IPS-18c (cell line): Measurements from ENCODE around the gene SPATA2.

Source experiments
- H3K4me3 ChIP-seq: 2 replicates; pipeline ENCODE4 v1.7.0; 2013; ENCODE audit warnings: low read depth, mild to moderate bottlenecking, low read length, moderate library complexity; ENCODE audit not compliant: insufficient read depth
- H3K9me3 ChIP-seq: one replicate; pipeline ENCODE4 v1.6.1; 2013; ENCODE audit warnings: mild to moderate bottlenecking, low read length, moderate library complexity; ENCODE audit not compliant: control insufficient read depth, insufficient read depth

SPATA2 gene

DNA sequence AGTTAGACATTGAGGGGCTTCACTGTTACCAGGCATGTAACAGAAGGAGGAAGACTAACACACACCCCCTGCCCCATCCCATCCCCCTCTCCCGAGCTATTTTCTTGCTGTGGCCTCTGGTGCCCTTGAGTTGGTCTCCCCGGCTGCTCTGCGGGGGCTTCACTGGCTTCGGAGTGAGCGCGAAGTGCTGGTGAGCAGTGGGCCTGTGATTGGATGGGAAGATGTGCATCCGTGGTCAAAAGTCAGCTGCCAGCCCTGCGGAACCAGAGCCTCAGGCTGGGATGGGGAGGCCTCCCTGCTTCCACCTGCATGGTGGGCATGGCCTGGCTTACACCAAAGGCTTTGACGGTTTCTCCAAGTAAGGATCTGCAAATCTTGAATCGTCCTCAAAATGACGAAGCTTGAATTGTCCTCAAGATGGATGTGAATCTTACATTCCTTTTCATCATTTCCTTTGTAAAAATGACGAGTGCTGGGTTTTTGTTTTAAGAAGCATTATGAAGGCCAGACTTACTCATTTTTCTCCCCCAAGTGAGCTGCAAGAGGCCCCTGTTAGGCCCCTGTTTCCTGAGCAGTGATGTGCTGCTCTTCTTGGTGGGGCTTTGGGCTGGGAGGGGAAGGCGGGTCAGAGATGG is 23.7 kb downstream of the SPATA2 start:
- Histone ChIP-seq H3K4me3 (no peak overlapping the region), H3K9me3 (no peaks in the 10 kb centered on the region)

- no peaks in the 10 kb centered on the region for H3K9me3 ChIP-seq
- no peak overlapping the region for H3K4me3 ChIP-seq
Observed at GRCh38 chr20:49890471-49891361, 24.6 kb downstream of the SPATA2 start.

GRCh38 chr20:49889935-49890333 is 25.4 kb downstream of the SPATA2 start:
- Histone ChIP-seq H3K9me3 (no peaks in the 10 kb centered on the region), H3K4me3 (no peak overlapping the region)

DNA sequence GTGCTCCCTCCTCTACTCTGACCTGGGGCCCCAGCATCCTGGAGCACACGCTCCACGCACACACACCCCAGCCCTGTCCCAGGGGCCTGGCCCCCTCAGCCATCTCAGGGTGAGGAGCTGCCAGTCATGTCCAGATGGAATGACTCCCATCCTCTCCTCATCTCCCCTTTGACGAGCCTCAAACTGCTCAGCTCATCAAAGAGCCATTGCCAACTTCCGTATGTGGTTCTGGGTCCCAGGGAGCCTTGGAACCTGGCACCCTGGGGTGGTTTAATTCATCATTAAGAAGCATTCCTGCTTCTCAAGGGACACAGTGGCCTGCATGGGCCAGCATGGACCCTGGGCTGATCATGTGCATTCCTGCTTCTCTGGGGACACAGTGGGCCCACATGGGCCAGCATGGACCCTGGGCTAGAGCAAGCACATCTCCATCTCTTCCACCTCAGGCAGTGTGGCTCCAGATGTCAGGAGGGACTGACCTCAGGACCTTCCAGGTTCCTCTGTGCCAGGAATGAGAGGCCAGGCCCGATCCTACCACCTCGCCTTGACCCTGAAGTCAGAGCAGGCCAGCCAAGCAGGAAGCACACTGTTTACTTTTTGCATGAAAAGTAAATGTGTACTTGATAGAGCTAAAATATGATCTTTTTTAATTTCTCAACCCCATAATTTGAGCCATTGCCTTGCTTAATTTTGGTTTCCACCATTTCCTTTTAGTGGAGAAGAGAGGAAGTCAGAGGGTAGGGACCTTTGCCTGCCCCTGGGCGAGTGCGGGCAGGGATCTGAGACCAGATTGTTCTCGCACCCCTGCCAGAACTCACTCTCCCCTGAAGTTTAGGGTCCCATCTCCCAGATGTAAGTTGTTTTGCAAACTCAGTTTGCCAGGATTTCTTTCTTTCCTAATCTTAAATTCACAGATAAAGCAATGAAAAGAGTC is 26.1 kb downstream of the SPATA2 start:
- no peaks in the 10 kb centered on the region for H3K9me3 ChIP-seq
- no peak overlapping the region for H3K4me3 ChIP-seq

DNA sequence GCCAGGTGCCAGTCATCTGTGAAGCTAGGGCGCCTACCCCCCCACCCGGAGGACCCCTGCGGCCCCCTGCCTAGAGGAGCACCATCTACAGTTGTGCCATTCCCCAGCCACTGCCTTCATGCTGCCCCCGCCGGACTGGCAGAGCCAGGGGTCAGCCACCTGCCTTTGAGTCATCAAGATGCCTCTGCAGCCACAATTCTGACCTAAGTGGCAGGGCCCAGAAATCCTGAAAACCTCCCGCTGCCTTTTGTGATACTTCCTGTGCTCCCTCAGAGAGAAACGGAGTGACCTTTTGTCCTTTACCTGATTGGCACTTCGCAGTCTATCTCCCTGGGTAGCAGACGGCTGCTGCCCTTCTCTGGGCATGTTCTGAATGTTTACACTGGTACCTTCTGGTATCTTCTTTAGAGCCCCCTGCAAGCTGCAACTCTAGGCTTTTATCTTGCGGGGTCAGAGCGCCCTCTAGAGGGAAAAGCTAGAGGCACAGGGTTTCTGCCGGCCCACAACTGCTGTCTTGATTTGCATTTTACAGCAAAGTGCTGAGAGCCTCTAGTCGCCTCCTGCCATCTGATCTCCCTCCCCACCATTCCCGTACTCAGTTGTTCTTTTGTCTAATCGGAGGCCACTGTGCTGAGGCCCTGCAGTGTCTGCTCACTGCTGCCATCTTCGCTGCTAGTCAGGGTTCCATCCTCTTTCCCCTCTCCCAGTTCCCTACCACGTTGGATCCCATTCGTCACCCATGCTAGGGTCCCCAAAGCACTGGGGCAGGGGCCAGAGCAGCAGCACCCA is 26.9 kb downstream of the SPATA2 start:
- Histone ChIP-seq H3K9me3 (no peaks in the 10 kb centered on the region), H3K4me3 (no peak overlapping the region)

DNA sequence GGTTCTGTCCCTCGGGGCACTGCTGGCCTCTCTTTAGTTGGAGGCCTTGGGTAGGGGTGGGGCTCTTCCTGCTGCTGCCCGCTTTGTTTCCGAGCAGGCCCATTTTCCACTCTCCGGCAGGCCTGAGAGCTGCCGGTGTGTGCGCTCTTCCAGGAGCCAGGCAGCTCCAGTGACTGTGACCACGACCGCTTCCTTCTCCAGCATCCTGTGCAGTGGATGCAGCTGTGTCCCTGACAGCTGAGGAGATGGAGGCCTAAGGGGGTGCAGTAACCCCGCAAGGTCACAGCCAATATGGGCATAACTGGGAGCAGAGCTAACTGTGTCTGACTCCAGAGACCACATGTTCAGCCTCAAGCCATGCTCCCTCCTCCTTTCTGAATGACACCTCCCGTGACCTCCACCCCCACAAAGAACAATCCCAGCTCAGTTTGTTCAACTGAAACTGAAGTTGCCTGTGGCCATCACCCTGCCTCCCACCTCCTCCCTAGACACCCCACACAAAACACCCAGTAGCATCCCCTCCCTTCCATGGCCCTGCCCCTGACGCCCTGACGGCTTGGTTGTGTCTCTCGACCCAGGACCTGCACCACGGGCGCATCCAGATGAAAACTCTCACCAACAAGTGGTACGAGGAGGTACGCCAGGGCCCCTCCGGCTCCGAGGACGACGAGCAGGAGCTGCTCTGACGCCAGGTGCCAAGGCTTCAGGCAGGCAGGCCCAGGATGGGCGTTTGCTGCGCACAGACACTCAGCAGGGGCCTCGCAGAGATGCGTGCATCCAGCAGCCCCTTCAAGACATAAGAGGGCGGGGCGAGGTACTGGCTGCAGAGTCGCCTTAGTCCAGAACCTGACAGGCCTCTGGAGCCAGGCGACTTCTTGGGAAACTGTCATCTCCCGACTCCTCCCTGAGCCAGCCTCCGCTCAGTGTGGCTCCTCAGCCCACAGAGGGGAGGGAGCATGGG is 27.8 kb downstream of the SPATA2 start:
- no peak overlapping the region for H3K4me3 ChIP-seq
- H3K9me3 ChIP-seq = no peaks in the 10 kb centered on the region

DNA sequence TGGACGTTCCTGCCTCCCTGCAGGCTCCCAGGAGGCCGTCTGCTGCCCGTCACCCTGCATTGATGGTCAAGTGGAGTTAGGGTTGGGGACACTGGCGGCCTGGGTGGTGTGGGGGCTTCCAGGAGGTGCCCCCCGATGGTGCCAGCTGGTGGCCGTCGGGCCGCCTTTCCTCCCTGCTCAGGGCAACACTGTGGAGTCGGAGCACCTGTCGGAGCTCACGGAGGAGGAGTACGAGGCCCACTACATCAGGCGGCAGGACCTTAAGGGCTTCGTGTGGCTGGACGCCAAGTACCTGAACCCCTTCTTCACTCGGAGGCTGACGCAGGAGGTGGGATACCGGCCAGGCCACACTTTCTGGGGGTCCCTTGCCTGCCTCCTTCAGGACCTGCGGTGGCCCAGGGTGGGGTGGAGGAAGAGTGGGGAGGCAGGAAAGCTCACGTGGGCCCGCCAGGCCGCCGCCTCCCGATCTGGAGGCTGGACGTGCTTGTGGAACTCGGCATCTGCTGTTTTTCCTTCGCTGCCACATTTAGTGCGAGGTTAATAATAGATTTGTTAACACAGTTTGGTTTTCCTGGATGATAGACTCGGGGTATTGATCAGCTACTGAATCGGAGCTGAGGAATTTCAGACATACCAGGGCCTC is 28.6 kb downstream of the SPATA2 start:
- H3K4me3 ChIP-seq = no peak overlapping the region
- H3K9me3 ChIP-seq = no peaks in the 10 kb centered on the region

DNA sequence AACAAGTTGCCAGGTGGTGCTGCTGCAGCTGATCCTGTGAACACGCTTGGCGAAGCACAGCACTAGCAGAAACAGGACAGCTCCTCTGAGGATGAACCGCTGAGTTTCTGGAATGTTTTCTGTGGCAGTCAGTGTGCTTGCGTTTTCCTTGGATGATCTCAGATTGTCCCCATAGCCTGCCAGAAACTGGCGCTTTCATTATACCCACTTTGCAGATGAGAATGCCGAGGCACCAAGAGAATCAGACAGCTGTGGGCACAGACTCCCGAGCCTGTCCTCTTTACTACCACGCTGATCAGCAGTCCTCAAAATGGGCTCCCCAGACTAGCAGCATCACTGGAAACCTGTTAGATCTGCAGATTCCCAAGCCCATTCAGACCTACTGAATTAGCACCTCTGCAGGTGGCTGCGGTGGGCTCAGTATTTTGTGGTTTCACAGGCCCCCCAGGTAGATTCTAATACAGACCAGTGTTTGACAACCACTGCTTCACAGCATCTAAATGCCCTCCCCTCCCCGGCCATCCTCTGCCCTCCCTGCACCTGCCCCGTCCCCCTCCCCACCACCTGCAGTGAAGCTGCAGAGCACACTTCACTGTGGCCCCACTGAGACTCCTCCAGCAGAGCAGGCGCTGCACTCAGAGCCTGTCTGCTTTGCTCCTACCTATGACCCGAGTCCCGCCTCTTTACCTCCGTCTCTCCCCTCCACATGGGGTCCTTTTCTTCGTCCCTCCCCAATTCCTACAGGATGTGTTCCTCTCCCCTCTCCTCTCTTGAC is 29.6 kb downstream of the SPATA2 start:
- Histone ChIP-seq H3K4me3 (no peak overlapping the region), H3K9me3 (no peaks in the 10 kb centered on the region)

DNA sequence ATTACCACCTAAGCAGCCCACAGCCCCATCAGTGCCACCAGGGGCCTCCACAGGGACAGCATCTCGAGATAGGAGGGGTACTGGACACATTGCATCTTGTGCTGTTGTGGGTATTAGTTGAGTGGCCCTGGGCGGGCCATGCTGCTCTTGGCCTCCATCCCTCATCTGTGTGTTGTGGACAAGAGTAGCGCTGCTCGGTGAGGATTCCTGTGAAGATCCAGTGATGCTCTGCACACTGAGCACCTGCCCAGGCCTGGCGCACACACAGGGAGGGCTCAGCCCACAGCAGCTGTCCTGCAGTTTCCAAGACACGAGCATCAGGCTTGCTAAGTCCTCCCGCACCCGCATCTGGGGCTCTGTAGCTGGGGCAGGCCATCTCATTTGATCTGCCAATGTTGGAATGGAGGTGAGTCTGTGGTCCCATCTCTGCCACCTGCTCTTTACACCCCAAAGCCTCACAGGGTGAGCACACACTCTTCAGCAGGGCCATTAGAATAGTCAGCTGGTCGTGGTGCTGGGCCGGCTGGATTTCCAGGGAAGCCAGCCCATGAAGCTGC is 32.0 kb downstream of the SPATA2 start:
- H3K9me3 ChIP-seq = no peaks in the 10 kb centered on the region
- H3K4me3 ChIP-seq = no peak overlapping the region

GRCh38 chr20:49882171-49882970 is 33.0 kb downstream of the SPATA2 start:
- Histone ChIP-seq H3K4me3 (no peak overlapping the region), H3K9me3 (no peaks in the 10 kb centered on the region)

DNA sequence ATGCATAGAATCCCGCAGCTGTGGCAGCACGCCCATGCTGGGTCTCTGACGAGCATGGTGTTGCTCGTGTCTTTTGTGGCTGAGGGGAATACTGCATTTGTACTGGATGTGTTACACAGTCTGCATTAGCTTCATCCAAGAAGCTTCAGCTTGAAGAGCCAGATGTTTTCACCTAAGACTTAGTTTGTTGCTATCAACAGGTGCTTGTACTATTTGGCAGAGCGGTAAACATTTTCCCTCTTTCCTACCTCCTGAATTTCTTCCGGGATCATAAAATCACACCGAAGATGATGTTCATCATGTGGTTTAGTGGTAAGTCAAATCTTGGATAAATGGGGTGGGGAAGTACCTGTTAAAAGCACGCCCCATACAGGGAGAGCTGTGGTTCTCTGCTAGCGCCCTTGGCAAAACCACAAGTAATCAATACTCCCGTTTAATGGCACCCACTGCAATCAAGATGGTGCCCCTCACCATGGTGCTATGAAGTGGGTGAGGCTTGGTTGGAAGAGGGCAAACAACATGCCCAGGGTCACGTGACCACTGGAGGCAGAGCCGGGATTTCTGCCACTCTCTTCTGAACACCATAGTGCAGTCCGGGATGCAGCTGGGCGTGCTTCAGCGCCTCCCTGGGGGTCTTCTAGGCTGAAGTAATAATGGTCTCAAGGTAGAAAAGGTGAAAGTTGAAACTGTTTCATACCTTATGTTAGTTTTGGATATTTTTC is 34.4 kb downstream of the SPATA2 start:
- H3K4me3 ChIP-seq = no peak overlapping the region

DNA sequence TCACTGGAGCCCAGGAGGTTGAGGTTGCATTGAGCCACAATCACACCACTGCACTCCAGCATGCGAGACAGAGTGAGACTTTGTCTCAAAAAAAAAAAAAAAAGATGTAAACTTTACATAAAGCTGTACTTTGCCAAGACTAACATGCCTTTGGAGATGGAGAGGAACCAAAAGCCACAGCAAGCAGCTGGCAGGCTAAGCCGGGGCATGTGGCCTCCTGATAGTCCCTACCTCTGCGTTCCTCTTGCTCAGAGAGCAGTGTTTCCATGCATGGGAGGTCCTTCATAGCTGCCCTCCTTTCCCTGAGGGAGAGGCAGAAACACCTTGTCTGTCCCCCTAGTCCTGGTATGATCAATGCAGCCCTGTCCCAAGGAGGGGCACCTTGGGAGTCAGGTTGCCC is 35.2 kb downstream of the SPATA2 start:
- Histone ChIP-seq H3K9me3 (no peaks in the 10 kb centered on the region), H3K4me3 (no peak overlapping the region)

More for the DNA sequence above, 34.4 kb downstream of the SPATA2 start:
- H3K9me3 ChIP-seq = no peaks in the 10 kb centered on the region

GRCh38 chr20:49878977-49879376 is 36.4 kb downstream of the SPATA2 start:
- Histone ChIP-seq H3K4me3 (no peak overlapping the region), H3K9me3 (no peaks in the 10 kb centered on the region)
